ENCODE data around the gene NFASC. TPM values are rescaled to one million over a fixed set of nuclear protein-coding genes. Genes with fewer than 3 reads are reported as not detected.

The NFASC gene
- total RNA-seq, 2 experiments from 2014 or later = not detected

DNA sequence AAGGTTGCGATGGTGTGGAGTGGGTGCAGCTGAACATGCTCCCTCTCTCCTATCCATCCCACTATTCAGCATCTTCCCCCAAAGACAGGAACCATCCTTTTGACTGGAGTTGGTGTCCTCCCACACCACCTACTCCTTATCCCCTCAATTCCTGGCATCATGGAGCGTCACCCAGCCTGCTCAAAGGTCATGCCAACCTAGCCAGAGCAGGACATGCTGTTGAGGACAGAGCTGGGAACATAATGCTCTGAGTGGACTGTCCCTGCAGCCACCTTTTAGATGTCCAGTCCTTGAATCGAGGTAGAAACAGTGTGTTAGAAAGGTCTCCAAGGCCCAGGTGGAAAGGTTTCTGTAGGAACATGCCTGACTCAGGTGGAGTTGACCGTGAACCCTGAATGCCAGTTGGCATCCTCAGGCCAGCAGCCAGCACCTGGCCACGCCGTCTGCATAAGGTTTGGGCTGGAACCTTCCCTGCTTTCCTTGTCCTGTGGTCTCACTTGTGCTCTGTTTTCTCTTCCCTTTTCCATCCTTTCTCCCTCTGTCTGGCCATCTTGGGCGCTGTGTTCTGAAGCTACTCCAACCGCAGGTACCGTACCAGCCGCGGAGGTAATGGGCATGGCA, 120.2 kb downstream of the NFASC start:
- Mint-ChIP-seq H3K4me3 (no peak overlapping the region), H3K36me3 (ENCODE audit: low read depth) (no peaks in the 10 kb centered on the region), H3K4me1 (ENCODE audit: low read depth) (peaks cover 16% of the 10 kb centered on the region), H3K27ac (no peak overlapping the region), H3K9me3 (no peaks in the 10 kb centered on the region), H3K27me3 (no peaks in the 10 kb centered on the region)
- H3K27ac ChIP-seq (ENCODE audit: low read depth in 1 of 2, low read length in 2 of 2) = no peak overlapping the region
- intact Hi-C loops (cut with DNase I, micrococcal nuclease) = no loop called here
- H3K27me3 ChIP-seq (ENCODE audit: control insufficient read depth in 1 of 2, insufficient read depth in 2 of 2, low read length in 2 of 2) = peaks cover 0 to 2% of the 10 kb centered on the region in 2 experiments
- no peak for TF ChIP-seq CTCF (IDR thresholded peaks at IDR 0.05)
- H3K36me3 ChIP-seq (ENCODE audit: insufficient read depth, low read length) = no peaks in the 10 kb centered on the region
- ATAC-seq (ENCODE audit: poor library complexity) (no peak), DNase-seq (no peak)
- CTCF ChIA-PET = no interaction called here
- H3K4me3 ChIP-seq (ENCODE audit: low read length) = no peak overlapping the region
- no peaks in the 10 kb centered on the region for H3K9me3 ChIP-seq (ENCODE audit: control insufficient read depth in 1 of 2, insufficient read depth in 1 of 2, low read length in 2 of 2)
- peaks cover 11% of the 10 kb centered on the region for H3K4me1 ChIP-seq (ENCODE audit: insufficient read depth, low read length)
- POLR2A ChIA-PET = no interaction called here

DNA sequence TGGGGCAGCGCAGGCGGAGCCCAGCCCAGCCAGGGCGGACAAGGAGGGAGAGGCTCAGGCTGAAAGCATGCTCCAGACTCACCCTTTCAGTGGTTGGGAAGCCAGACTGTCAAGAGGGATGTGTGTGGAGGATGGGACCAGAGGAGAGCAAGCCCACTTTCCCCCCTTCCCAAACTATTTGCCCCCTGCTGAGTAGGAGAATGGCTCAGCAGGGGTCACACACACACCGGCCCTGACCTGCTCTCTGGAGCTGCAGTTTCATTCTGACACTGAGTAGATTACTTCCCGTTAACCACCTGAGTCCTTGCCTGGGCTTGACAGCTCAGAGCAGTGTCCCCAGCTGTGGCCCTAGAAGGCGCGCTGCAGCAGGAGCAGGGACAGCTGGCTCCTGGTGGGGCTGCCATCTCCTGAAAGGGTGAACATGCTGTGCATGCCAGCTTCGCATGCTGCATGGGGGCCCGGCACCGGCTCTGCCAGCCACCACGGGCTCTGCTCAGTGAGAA, 120.7 kb downstream of the NFASC start:
- CTCF ChIA-PET = no interaction called here
- Histone ChIP-seq H3K4me1 (ENCODE audit: insufficient read depth, low read length) (peaks cover 11% of the 10 kb centered on the region), H3K9me3 (ENCODE audit: control insufficient read depth in 1 of 2, insufficient read depth in 1 of 2, low read length in 2 of 2) (no peaks in the 10 kb centered on the region), H3K27me3 (ENCODE audit: control insufficient read depth in 1 of 2, insufficient read depth in 2 of 2, low read length in 2 of 2) (peaks cover 0 to 2% of the 10 kb centered on the region in 2 experiments), H3K36me3 (ENCODE audit: insufficient read depth, low read length) (no peaks in the 10 kb centered on the region), H3K4me3 (ENCODE audit: low read length) (no peak overlapping the region), H3K27ac (ENCODE audit: low read depth in 1 of 2, low read length in 2 of 2) (no peak overlapping the region)
- Mint-ChIP-seq H3K27me3 (no peaks in the 10 kb centered on the region), H3K4me1 (ENCODE audit: low read depth) (peaks cover 16% of the 10 kb centered on the region), H3K9me3 (no peaks in the 10 kb centered on the region), H3K36me3 (ENCODE audit: low read depth) (no peaks in the 10 kb centered on the region), H3K27ac (no peak overlapping the region), H3K4me3 (no peak overlapping the region)
- DNase-seq (peak in 1 of 14 experiments; percentile 3), ATAC-seq (ENCODE audit: poor library complexity) (no peak)
- intact Hi-C loops (cut with DNase I, micrococcal nuclease) = no loop called here
- TF ChIP-seq CTCF (IDR thresholded peaks at IDR 0.05) = no peak
- POLR2A ChIA-PET = no interaction called here

DNA sequence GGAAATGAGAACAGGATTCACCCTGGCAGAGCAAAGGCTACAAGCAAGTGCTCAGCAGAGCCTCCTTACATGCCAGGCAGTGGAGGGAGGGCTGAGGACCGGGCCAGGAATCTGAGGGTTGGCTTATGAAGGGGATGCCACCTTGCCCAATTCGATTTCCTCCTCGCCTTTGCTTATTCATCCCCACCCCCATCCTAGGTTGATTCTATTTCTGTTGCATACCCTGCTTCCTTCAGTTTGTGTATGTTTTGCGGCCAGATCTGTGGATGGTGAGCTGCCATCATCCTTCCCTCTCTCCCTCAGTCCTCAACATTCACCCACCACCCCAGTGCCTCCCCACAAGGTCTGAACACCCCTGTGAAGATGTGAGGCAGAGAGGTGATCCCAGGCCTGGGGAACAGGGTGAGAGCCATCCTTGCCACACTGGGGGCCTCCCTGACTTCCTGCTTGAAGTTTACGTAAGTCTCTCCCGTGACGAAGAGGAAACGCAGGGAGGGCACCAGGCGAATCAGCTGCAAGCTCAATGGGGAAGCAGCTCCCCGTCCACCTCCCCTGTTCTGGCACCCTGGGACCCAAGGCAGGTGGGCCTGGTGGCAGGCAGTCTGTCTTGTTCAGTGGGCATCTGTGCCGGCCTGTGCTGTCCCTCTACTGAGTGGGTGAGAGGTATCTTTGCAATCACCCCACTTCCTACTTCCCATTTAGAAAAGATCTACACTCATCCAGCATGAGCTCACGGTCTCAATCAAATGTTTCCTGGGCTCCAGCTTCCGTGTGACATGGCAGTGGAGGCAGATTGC, 121.7 kb downstream of the NFASC start:
- ChIA-PET CTCF (no interaction called here), POLR2A (no interaction called here)
- DNase-seq (peak in 6 of 14 experiments; percentile 1 to 51 (median 14)), ATAC-seq (ENCODE audit: poor library complexity) (peak; percentile 70)
- Mint-ChIP-seq H3K36me3 (ENCODE audit: low read depth) (no peaks in the 10 kb centered on the region), H3K4me1 (ENCODE audit: low read depth) (peaks cover 16% of the 10 kb centered on the region), H3K4me3 (no peak overlapping the region), H3K9me3 (no peaks in the 10 kb centered on the region), H3K27me3 (no peaks in the 10 kb centered on the region), H3K27ac (peak overlapping the region; percentile 45)
- H3K9me3 ChIP-seq (ENCODE audit: control insufficient read depth in 1 of 2, insufficient read depth in 1 of 2, low read length in 2 of 2) = no peaks in the 10 kb centered on the region
- H3K27me3 ChIP-seq (ENCODE audit: control insufficient read depth in 1 of 2, insufficient read depth in 2 of 2, low read length in 2 of 2) = peaks cover 0 to 2% of the 10 kb centered on the region in 2 experiments
- no peaks in the 10 kb centered on the region for H3K36me3 ChIP-seq (ENCODE audit: insufficient read depth, low read length)
- H3K4me1 ChIP-seq (ENCODE audit: insufficient read depth, low read length) = peaks cover 11% of the 10 kb centered on the region
- no peak for TF ChIP-seq CTCF (IDR thresholded peaks at IDR 0.05)
- no peak overlapping the region for H3K27ac ChIP-seq (ENCODE audit: low read depth in 1 of 2, low read length in 2 of 2)
- intact Hi-C loops (cut with DNase I, micrococcal nuclease) = no loop called here
- no peak overlapping the region for H3K4me3 ChIP-seq (ENCODE audit: low read length)
